ENCODE measurements around the gene SEC14L1. TPM values are rescaled to one million over a fixed set of nuclear protein-coding genes. Genes with fewer than 3 reads are reported as not detected.

Gene SEC14L1
- polyA plus RNA-seq, 2 of the 4 experiments (the other 2 are of a cell fraction): 27.5 to 40.4 TPM

DNA sequence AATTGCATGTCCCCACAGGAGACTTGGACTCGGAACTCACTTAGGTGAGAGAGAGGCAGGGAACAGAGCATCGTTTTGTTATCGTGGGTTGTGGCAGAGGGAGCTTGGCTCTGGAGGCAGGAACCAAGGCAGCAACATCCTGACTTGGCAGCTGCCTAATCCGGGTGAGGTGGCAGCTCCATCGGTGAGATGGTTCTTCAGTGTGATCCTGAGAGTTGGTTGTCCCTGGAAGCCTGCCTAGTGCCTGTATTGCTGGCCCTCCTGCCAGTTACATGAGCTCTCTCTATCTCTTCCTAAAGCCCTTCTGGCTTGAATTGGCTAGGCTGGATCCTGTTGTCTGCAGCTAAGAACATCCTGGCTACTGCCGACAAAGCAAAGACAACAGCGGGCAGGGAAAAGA, 19.9 kb upstream of the SEC14L1 start:
- 94% methylated on average over 7 of the region's 7 CpGs for WGBS (ENCODE audit: missing lambda C conversion rate)
- H3K4me2 ChIP-seq: 0 out of 3 replicates have a peak overlapping the region, but pooled peaks have one; percentile 53
- no peak overlapping the region for H3K4me3 ChIP-seq
- peaks cover 50% of the 10 kb centered on the region for H3K4me1 ChIP-seq
- H3K27ac ChIP-seq: peak overlapping the region; percentile 70 to 81
- no peak for FAIRE-seq
- no peak for ATAC-seq
- H3K9me3 ChIP-seq: no peaks in the 10 kb centered on the region
- no peak for TF ChIP-seq FOXS1 (CRISPR knock-in tag; IDR thresholded peaks at IDR 0.05)
- no peak for TF ChIP-seq EP300 (IDR thresholded peaks at IDR 0.05)
- no peak for TF ChIP-seq FOSB (CRISPR knock-in tag; IDR thresholded peaks at IDR 0.05)
- TF ChIP-seq ZSCAN20 (CRISPR knock-in tag; IDR thresholded peaks at IDR 0.05): no peak
- TF ChIP-seq, protein P1, sequence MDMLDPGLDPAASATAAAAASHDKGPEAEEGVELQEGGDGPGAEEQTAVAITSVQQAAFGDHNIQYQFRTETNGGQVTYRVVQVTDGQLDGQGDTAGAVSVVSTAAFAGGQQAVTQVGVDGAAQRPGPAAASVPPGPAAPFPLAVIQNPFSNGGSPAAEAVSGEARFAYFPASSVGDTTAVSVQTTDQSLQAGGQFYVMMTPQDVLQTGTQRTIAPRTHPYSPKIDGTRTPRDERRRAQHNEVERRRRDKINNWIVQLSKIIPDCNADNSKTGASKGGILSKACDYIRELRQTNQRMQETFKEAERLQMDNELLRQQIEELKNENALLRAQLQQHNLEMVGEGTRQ (IDR thresholded peaks at IDR 0.05): no peak
- no peak for TF ChIP-seq PHF8 (IDR thresholded peaks at IDR 0.05; ENCODE audit: borderline replicate concordance, low read depth)
- no peak for TF ChIP-seq BHLHE40 (IDR thresholded peaks at IDR 0.05; ENCODE audit: low read depth, low read length)
- no peak for TF ChIP-seq NR3C1 (IDR thresholded peaks at IDR 0.05)
- no peak for TF ChIP-seq CBX2 (IDR thresholded peaks at IDR 0.05; ENCODE audit: borderline replicate concordance, low read depth)
- no peak for TF ChIP-seq HEYL (CRISPR knock-in tag; IDR thresholded peaks at IDR 0.05)
- TF ChIP-seq RAD21 (conservative IDR thresholded peaks at IDR 0.05 in 1 of 2, IDR thresholded peaks at IDR 0.05 in 1 of 2): no peak
- no peak for TF ChIP-seq KDM1A (IDR thresholded peaks at IDR 0.05; ENCODE audit: low read depth)
- TF ChIP-seq HMGXB4 (CRISPR knock-in tag; IDR thresholded peaks at IDR 0.05; ENCODE audit: borderline replicate concordance): no peak
- no peak for TF ChIP-seq JUN (IDR thresholded peaks at IDR 0.05)
- TF ChIP-seq TP53 (CRISPR knock-in tag; IDR thresholded peaks at IDR 0.05): no peak
- TF ChIP-seq, protein P2, sequence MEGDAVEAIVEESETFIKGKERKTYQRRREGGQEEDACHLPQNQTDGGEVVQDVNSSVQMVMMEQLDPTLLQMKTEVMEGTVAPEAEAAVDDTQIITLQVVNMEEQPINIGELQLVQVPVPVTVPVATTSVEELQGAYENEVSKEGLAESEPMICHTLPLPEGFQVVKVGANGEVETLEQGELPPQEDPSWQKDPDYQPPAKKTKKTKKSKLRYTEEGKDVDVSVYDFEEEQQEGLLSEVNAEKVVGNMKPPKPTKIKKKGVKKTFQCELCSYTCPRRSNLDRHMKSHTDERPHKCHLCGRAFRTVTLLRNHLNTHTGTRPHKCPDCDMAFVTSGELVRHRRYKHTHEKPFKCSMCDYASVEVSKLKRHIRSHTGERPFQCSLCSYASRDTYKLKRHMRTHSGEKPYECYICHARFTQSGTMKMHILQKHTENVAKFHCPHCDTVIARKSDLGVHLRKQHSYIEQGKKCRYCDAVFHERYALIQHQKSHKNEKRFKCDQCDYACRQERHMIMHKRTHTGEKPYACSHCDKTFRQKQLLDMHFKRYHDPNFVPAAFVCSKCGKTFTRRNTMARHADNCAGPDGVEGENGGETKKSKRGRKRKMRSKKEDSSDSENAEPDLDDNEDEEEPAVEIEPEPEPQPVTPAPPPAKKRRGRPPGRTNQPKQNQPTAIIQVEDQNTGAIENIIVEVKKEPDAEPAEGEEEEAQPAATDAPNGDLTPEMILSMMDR (IDR thresholded peaks at IDR 0.05): no peak
- TF ChIP-seq MAFK (IDR thresholded peaks at IDR 0.05; ENCODE audit: partially characterized antibody): no peak
- CTCF ChIA-PET: interaction anchor here (0.7 to 11.6 kb wide), 6 partner anchors 11 to 64 kb away, joined by 3 to 121 read pairs (median 6); no protein-coding TSS in a partner anchor
- DNase-seq (ENCODE audit: low read depth in 1 of 2, low spot score in 1 of 2): no peak
- POLR2A ChIA-PET: interaction anchor here (3.1 kb wide), 1 partner anchor 19 kb away, joined by 20 read pairs; the partner anchor contains the start of gene SEC14L1

DNA sequence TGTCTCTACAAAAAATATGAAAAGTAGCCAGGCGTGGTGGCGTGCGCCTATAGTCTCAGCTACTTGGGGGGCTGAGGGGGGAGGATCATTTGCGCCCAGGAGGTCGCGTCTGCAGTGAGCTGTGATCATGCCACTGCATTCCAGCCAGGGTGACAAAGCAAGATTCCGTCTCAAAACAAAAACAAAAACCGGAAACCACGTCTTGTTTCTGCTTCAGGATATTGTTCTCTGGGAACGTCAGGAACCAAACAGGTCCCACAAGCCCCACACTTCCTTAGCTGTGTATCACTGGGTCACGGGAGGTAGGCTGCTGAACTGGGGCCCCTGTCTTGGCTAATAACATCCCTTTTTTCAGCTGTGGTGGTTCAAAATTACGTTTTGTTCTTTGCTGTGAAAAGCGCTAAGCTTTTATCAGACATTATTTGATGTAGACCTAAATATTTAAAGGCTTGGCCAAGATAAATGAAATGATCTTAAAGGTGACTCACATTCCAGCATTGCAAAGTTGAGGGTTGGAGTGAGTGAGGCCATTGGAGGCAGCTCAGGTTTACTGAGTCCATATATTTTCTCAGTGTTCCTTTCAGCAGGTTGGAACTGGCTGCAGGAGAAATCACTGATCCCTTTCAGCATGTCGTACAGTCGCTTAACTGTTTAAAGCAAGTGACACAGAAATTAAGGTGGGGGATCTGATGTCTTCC, 16.4 kb upstream of the SEC14L1 start:
- DNase-seq (ENCODE audit: low read depth in 1 of 2, low spot score in 1 of 2) (peak; percentile 62 to 81), ATAC-seq (peak in 1 of 2 experiments; percentile 13; a peak in 3 of 6 replicates), FAIRE-seq (no peak)
- WGBS (ENCODE audit: missing lambda C conversion rate): 31% methylated on average over 15 of the region's 15 CpGs
- H3K27ac ChIP-seq: peak overlapping the region; percentile 70 to 81
- peak overlapping the region; percentile 62 for H3K4me2 ChIP-seq
- CTCF ChIA-PET: interaction anchor here (0.6 to 11.6 kb wide), 12 partner anchors 11 to 90 kb away, joined by 3 to 121 read pairs (median 4); partner anchors contain the start of gene SEC14L1
- H3K4me3 ChIP-seq: no peak overlapping the region
- H3K9me3 ChIP-seq: no peaks in the 10 kb centered on the region
- peaks cover 65% of the 10 kb centered on the region for H3K4me1 ChIP-seq
- POLR2A ChIA-PET: interaction anchor here (1.1 to 2.2 kb wide), 2 partner anchors 16 to 36 kb away, joined by 4 to 22 read pairs; partner anchors contain the start of gene SEC14L1
- TF ChIP-seq HES2 (IDR thresholded peaks at IDR 0.05): no peak
- TF ChIP-seq JUN (IDR thresholded peaks at IDR 0.05): no peak
- no peak for TF ChIP-seq TP53 (CRISPR knock-in tag; IDR thresholded peaks at IDR 0.05)
- no peak for TF ChIP-seq NPAS2 (CRISPR knock-in tag; IDR thresholded peaks at IDR 0.05; ENCODE audit: borderline replicate concordance)
- TF ChIP-seq, protein P2 (IDR thresholded peaks at IDR 0.05): no peak
- TF ChIP-seq PBX3 (IDR thresholded peaks at IDR 0.05): no peak
- no peak for TF ChIP-seq EHMT2 (IDR thresholded peaks at IDR 0.05; ENCODE audit: low read depth)
- no peak for TF ChIP-seq CHD2 (IDR thresholded peaks at IDR 0.05; ENCODE audit: low read length, partially characterized antibody)
- no peak for TF ChIP-seq KDM5A (IDR thresholded peaks at IDR 0.05)
- no peak for TF ChIP-seq POLR2A (IDR thresholded peaks at IDR 0.05; ENCODE audit: low read length)
- TF ChIP-seq, protein P1 (IDR thresholded peaks at IDR 0.05): no peak
- no peak for TF ChIP-seq HOXB13 (CRISPR knock-in tag; IDR thresholded peaks at IDR 0.05; ENCODE audit: low read depth)
- no peak for TF ChIP-seq GATA3 (IDR thresholded peaks at IDR 0.05; ENCODE audit: borderline replicate concordance)
- TF ChIP-seq FOSB (CRISPR knock-in tag; IDR thresholded peaks at IDR 0.05): no peak
- TF ChIP-seq RARB (CRISPR knock-in tag; IDR thresholded peaks at IDR 0.05): no peak
- TF ChIP-seq CBX2 (IDR thresholded peaks at IDR 0.05; ENCODE audit: borderline replicate concordance, low read depth): no peak

Measured in A549 (cell line).